HG03521 (cell line): Measurements from ENCODE around the gene GRAPL.
"Not testable (repeated sequence)": the region's sequence is repeated elsewhere in the genome, so short reads cannot be mapped to it uniquely, and the experiment has no call there.

Source experiments
- ATAC-seq: cut with Tn5 transposase; IDR thresholded peaks from one replicate; pipeline ENCODE4 v1.9.1; 2021; ENCODE audit warnings: mild to moderate bottlenecking, moderate library complexity; ENCODE audit not compliant: unreplicated experiment

Gene GRAPL

DNA sequence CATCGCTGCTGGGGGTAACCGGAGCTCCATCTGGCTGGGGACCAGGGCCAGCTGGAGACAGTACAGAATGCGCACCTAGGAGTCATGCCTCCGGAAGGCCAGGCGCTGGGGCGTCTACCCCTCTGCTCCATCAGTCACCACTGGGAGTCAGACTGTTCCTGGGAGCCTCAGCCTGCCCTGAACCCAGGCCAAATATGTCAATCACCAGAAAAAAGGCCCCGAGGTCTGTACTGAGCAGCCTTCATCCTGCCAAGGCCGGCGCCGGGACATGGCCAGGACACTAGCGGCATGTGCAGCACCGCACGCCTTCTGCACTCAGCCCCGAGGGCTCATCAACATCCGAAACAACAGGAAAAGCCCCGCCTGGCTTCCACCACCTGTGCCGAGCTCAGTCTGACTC lies 8.7 kb downstream of the GRAPL start:
- not testable (repeated sequence) for ATAC-seq

DNA sequence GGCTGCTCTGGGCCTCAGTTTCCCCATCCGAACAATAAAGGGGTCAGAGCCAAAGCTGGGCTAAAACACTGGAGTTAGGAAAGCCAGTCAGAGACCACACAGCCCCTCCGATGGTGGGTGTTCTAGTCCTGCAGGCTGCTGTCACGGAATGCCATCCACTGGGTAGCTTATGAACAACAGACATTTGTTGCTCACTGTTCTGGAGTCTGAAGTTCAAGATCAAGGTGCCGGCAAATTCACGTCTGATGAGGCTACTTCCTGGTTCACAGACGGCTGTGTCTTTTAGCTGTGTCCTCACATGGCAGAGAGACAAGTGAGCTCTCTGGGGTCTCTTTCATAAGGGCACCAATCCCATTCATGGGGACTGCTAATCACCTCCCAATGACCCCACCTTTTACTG lies 9.2 kb downstream of the GRAPL start:
- not testable (repeated sequence) for ATAC-seq

DNA sequence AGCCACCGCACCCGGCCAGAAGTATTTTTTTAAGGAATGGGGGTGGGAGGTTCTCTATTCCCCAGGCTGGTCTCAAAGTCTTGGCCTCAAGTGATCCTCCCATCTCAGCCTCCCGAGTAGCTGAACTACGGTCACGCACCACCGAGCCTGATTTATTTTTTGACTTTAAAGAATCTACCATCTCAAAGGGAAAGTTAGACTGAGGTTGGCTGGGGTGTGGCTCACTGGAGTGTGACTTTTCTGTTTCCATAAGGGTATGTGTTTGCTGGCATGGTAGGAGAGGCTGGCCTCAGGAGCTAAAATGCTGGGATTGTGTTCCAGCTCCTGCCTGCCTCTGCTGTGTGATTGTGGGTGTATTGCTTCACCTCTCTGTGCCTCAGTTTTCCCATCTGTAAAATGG lies 10.6 kb downstream of the GRAPL start:
- ATAC-seq = not testable (repeated sequence)

DNA sequence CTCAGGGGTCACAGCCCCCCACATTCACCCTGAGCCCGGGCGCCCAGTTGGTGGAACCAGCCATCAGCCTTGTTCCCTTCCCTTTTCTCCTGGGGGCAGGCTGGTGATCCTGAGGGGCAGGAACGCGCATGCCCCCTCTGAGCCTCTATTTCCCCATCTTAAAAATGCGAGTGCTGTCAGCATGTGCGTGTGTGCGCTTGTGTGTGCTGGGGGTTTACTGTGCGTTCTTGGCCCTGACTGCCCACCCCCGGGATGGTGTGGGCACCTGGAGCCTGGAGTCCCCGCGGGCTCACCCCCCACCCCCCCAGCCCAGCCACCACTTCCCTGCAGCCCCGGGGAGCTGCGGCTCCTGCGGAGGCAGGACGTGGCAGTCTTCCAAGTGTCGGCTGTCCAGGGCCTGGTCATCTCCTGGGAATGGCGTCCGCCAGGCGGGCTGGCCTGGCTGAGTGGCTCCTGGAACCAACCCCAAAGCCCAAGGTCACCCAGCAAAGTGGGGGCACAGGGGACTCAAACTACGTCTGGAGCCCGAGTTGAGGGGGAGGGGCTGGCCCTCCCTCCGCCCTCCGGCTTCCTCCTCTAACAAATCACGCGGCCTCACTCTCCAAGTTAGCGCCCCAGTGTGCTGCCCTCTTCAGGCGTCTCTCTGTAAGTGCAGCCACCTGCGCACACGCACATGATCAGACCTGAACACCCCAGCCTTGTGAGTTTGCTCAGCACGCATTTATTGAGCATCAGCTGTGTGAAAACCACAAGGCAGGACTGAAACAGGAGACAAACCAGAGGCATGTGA lies 14.2 kb downstream of the GRAPL start:
- ATAC-seq = peak; percentile 47

- ATAC-seq = not testable (repeated sequence)
These were observed 15.0 kb downstream of the GRAPL start for GRCh38 chr17:19142419-19142818.

DNA sequence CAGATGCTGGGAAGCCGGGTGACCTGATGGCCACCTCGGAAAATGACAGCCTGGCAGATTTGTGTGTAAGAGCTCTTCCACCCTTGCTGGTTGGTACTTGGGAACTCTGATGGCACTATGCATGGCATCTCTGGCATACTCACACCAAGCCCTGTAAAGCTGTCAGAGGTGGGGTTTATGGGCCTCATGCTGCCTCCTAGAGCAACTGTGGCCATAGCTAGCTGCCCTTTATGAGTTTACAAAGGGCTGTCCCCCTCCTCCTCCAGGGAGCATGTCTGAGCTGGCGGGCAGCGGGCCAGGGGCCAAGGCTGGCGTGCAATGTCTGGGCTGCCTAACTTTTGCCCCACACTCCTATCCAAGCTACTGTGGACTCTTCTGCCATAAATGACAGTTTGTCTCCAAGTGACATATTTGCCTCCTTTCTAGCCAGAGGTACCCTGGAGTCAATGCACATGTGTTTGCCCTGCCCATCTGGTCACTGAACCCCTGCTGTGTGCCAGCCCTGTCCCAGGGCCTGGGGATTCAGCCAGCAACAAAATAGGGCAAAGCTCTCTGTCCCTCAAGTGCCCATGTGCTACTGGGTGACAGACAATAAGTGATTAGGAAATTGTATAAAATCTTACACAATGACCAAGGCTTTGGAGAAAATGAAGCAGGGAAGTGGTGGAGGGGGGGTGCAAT lies 15.8 kb downstream of the GRAPL start:
- ATAC-seq = not testable (repeated sequence)

DNA sequence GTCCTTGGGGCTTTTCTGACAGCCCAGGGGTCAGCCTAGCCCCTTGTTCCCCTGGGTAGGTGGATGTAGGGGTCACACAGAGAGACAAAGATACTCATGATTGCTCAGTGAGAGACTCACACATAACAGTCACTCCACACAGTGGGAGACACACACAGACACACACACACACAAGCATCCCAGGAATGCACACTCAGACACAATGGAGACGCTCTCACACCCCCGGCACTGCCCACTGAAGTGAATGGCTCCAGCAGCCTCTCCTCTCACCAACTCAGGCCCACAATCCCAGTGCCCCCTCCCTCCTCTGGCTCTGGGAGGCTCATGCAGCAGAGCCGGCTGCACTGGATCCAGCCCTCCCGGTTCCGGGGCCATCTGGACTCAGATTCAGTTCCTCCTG lies 17.0 kb downstream of the GRAPL start:
- ATAC-seq = not testable (repeated sequence)

DNA sequence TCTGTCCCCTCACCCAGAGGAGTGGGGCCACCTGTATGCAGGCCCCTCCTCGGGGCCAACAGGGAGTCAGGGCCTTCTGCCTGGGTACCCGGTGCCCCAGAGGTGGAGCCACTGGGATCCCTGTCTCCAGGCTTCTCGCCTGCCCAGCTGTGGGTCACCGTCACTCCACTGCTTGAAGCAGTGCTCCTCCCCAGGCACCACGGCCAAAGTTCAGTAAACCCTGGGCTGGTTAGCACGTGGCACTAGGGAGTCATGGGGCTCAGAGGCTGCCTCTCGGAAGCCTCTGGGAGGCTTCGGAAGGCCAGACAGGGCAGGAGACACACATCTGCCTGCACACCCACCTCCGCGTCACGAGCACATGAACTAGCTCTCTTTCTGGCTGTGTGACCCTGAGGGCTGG lies 18.1 kb downstream of the GRAPL start:
- not testable (repeated sequence) for ATAC-seq

- ATAC-seq = not testable (repeated sequence)
These were observed 23.6 kb downstream of the GRAPL start for GRCh38 chr17:19150678-19151615.

GRCh38 chr17:19157628-19158027 lies 30.2 kb downstream of the GRAPL start:
- ATAC-seq = not testable (repeated sequence)

GRCh38 chr17:19158478-19158877 lies 31.1 kb downstream of the GRAPL start:
- not testable (repeated sequence) for ATAC-seq

DNA sequence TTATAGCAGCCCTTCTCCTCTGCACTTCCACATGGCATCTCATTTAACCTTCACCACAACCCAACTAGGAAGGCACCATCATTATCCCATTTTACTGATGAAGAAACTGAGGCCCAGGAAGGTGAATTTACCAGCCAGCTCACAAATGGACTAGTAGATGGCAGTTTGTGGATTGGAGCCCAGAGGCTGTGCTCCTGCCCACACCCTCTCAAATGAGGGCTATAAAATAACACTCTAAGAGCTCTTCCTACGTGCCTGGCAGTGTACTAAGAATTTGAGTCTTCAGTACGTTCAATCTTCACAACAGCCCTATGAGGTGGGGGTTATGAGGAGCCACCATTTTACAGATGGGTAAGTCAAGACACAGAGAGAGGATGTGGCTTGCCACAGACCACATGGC lies 31.5 kb downstream of the GRAPL start:
- not testable (repeated sequence) for ATAC-seq

DNA sequence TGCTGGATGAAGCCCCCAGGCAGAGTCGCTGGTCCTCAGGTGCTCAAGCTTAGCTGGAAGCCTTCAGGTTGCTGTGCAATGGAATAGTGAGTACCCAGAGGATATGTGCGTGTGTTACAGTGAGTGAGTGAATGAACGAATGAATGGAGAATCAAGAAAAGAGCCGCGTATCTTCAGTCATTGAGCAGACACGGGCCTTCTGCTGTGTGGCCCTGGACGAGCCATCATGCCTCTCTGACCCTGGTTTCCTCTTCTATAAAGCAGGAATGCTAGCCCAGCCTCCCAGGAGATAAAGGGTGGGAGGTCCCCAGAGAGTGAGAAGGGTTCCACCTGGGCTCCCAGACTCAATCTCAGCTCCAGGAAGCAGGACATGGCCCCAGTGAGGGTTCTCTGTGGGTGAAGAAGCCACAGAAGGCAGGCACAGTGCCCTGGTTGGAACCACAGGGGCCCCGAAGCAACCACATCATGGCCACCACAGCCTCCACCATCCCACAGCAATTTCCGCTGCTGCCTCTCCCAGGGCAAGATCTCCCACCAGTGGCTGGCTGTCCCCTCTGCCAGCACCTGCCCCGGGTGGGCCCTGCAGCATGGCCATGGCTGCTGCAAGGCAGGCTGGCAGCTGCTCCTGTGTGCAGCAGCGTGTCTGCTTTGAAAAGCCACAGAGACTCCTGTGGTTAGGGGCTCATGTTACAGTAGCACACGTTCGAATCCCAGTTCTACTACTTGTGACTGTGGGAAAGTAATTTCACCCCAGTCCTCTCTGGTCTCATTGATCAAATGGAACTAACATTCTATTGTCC lies 34.1 kb downstream of the GRAPL start:
- not testable (repeated sequence) for ATAC-seq

DNA sequence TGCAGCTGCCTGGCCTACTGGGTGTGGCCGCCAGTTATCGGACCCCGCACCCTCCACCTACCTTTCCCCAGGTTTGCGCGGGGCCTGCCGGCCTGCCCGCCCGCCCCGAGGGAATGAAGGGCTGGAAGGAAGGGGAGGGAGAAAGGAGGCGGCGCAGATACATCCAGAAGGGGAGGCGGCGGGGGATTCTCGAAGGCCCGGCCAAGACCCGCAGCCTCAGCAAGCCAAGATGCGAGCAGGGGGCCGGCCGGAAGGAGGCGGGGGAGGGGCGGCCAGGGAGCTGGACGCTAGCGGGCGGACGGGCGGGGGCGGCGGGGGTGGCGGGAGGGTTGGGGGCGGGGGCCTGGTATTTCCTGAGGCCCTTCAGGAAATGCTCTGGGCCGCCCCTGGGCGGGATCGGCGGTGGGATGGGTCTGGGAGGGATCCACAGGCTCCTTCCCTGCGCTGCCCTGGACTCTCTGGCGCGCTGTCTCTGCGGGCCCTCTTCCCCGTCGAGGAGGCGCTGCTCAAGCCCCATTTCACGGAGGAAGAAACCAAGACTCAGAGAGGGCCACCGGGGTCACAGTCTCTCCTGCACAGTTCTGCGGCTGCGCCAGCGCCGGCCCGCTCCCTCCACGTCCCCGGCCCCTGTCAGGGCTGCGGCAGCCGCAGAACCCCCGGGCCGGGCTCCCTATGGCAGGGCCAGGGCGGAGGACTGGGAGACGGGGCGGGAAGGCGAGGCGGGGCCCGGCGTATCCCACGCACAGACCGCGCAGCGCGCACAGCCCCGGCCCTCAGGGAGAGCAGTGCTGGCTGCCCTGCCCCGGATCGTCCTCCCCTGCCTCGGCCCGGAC lies 35.2 kb downstream of the GRAPL start:
- ATAC-seq = not testable (repeated sequence)

DNA sequence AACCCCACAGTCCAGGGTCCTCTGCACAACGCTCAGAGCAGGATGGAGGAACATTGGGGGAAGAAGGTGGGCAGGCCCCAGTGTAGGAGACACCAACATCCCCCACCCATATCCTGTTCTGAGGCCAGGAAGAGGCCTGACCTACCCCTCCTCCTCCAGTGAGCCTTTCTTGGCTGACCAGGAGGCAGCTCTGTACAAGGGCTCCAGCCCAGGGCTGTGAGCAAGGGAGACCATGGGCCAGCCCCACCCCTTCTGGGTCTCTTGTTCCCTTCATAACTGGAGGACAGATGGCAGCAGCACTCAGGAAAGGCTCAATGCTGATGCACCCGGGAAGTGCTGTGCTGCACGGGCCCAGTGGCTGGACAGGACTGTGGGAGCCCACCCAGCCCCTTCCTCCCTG lies 47.0 kb downstream of the GRAPL start:
- ATAC-seq = not testable (repeated sequence)

DNA sequence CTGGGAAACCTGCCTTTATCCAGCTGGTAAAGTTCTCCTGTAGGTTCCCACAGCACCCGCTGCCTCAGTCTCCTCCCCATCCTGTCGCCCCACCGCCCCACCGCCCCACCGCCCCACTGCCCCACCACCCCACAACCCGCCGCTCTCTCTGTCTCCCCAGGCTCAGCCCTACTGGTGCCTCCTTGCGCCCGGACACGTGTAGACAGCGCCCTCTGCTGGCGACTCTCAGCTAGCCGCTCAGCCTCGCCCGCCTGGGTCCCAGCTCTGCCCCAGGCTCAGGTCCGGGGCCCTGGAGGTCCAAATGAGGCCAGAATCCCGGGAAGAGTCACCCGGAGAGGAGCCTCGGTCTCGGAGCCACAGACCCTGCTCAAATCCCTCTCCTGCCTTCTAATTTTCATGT lies 48.0 kb downstream of the GRAPL start:
- not testable (repeated sequence) for ATAC-seq

- peak; percentile 67 for ATAC-seq
These were observed 53.9 kb downstream of the GRAPL start for GRCh38 chr17:19181040-19181875.
